ENCODE data around the gene HYAL3. TPM values are rescaled to one million over a fixed set of nuclear protein-coding genes. Genes with fewer than 3 reads are reported as not detected.

HYAL3 gene
- total and polyA plus RNA-seq, 2 of the 13 experiments (the other 11 are each of a cell fraction or from before 2014, with no cell fraction given), result 5.5 to 10.4 TPM

GRCh38 chr3:50320853-50321335 is 21.7 kb upstream of the HYAL3 start (continued):
- no peak for TF ChIP-seq ZNF691 (CRISPR knock-in tag; IDR thresholded peaks at IDR 0.05; ENCODE audit: borderline replicate concordance, low read depth)
- no peak for TF ChIP-seq ZNF30 (CRISPR knock-in tag; IDR thresholded peaks at IDR 0.05)
- peak; percentile 82 for TF ChIP-seq ZNF281 (CRISPR knock-in tag; IDR thresholded peaks at IDR 0.05; ENCODE audit: borderline replicate concordance)
- 0 out of 2 replicates have a peak, but pooled peaks have one; percentile 20 for TF ChIP-seq ZNF678 (CRISPR knock-in tag; IDR thresholded peaks at IDR 0.05)
- TF ChIP-seq POLR2G (IDR thresholded peaks at IDR 0.05; ENCODE audit: low read depth, low read length), result no peak; the same call in 1 of the 2 replicates
- no peak for TF ChIP-seq MAFF (IDR thresholded peaks at IDR 0.05; ENCODE audit: low read depth, low read length)
- peak; percentile 89 for TF ChIP-seq SAP130 (CRISPR knock-in tag; IDR thresholded peaks at IDR 0.05; ENCODE audit: low read depth)
- peak; percentile 18; the same call in 1 of the 2 replicates for TF ChIP-seq ZNF225 (CRISPR knock-in tag; IDR thresholded peaks at IDR 0.05)
- no peak for TF ChIP-seq RORA (CRISPR knock-in tag; IDR thresholded peaks at IDR 0.05)
- TF ChIP-seq TBX2 (CRISPR knock-in tag; IDR thresholded peaks at IDR 0.05; ENCODE audit: borderline replicate concordance), result peak; percentile 9; the same call in 1 of the 2 replicates
- TF ChIP-seq GTF3A (CRISPR knock-in tag; conservative IDR thresholded peaks at IDR 0.05), result no peak
- no peak for TF ChIP-seq MAF1 (CRISPR knock-in tag; IDR thresholded peaks at IDR 0.05; ENCODE audit: borderline replicate concordance)
- TF ChIP-seq ZNF713 (CRISPR knock-in tag; IDR thresholded peaks at IDR 0.05), result no peak
- peak; percentile 21; the same call in 1 of the 2 replicates for TF ChIP-seq GATAD2A (CRISPR knock-in tag; IDR thresholded peaks at IDR 0.05)
- no peak for TF ChIP-seq NR3C1 (CRISPR knock-in tag; IDR thresholded peaks at IDR 0.05)
- TF ChIP-seq ZNF891 (CRISPR knock-in tag; IDR thresholded peaks at IDR 0.05), result 0 out of 2 replicates have a peak, but pooled peaks have one; percentile 24
- TF ChIP-seq GPN1 (CRISPR knock-in tag; IDR thresholded peaks at IDR 0.05; ENCODE audit: borderline replicate concordance), result no peak
- TF ChIP-seq TP53 (CRISPR knock-in tag; conservative IDR thresholded peaks at IDR 0.05), result no peak
- TF ChIP-seq NFATC3 (CRISPR knock-in tag; IDR thresholded peaks at IDR 0.05), result no peak
- TF ChIP-seq TSC22D2 (CRISPR knock-in tag; IDR thresholded peaks at IDR 0.05; ENCODE audit: borderline replicate concordance), result no peak
- no peak for TF ChIP-seq AFF4 (CRISPR knock-in tag; IDR thresholded peaks at IDR 0.05)
- TF ChIP-seq ZNF746 (CRISPR knock-in tag; IDR thresholded peaks at IDR 0.05), result 0 out of 2 replicates have a peak, but pooled peaks have one; percentile 11
- no peak for TF ChIP-seq EHMT2 (IDR thresholded peaks at IDR 0.05; ENCODE audit: borderline replicate concordance, low read depth, low read length)
- no peak for TF ChIP-seq SNAI1 (CRISPR knock-in tag; IDR thresholded peaks at IDR 0.05; ENCODE audit: borderline replicate concordance)
- TF ChIP-seq NR1H2 (CRISPR knock-in tag; IDR thresholded peaks at IDR 0.05; ENCODE audit: borderline replicate concordance, low read depth), result 0 out of 2 replicates have a peak, but pooled peaks have one; percentile 30
